ENCODE results near the gene DICER1.

DICER1 gene

GRCh38 chr14:95119336-95119735, 38.0 kb downstream of the DICER1 start:
- DNase-seq: no peak

GRCh38 chr14:95117937-95118721, 39.2 kb downstream of the DICER1 start:
- no peak for DNase-seq

- no peak for DNase-seq
Observed at GRCh38 chr14:95113476-95113875, 43.9 kb downstream of the DICER1 start.

- DNase-seq: no peak
Observed at GRCh38 chr14:95111507-95112164, 45.7 kb downstream of the DICER1 start.

- DNase-seq: no peak
Observed at GRCh38 chr14:95110178-95110577, 47.2 kb downstream of the DICER1 start.

- no peak for DNase-seq
Observed at GRCh38 chr14:95107711-95108110, 49.6 kb downstream of the DICER1 start.

- DNase-seq: no peak
Observed at GRCh38 chr14:95106971-95107370, 50.4 kb downstream of the DICER1 start.

- no peak for DNase-seq
Observed at GRCh38 chr14:95104911-95105310, 52.4 kb downstream of the DICER1 start.

GRCh38 chr14:95102680-95103044, 54.7 kb downstream of the DICER1 start:
- no peak for DNase-seq

GRCh38 chr14:95101736-95102679, 55.3 kb downstream of the DICER1 start:
- no peak for DNase-seq

GRCh38 chr14:95098984-95099599, 58.2 kb downstream of the DICER1 start:
- peak; percentile 73 for DNase-seq

GRCh38 chr14:95097385-95097784, 59.9 kb downstream of the DICER1 start:
- DNase-seq: no peak

GRCh38 chr14:95096476-95096875, 60.9 kb downstream of the DICER1 start:
- DNase-seq: no peak

GRCh38 chr14:95095996-95096395, 61.3 kb downstream of the DICER1 start:
- DNase-seq: no peak

- no peak for DNase-seq
Observed at GRCh38 chr14:95092723-95093122, 64.6 kb downstream of the DICER1 start.

- no peak for DNase-seq
Observed at GRCh38 chr14:95091581-95091980, 65.7 kb downstream of the DICER1 start.

GRCh38 chr14:95088665-95089064, 68.7 kb downstream of the DICER1 start:
- no peak for DNase-seq

- no peak for DNase-seq
Observed at GRCh38 chr14:95087619-95088018, 69.7 kb downstream of the DICER1 start.

- DNase-seq: no peak
Observed at GRCh38 chr14:95085321-95085720, 72.0 kb downstream of the DICER1 start.

GRCh38 chr14:95078867-95079266, 78.5 kb downstream of the DICER1 start:
- DNase-seq: no peak

- DNase-seq: no peak
Observed at GRCh38 chr14:95077345-95077744, 80.0 kb downstream of the DICER1 start.

- no peak for DNase-seq
Observed at GRCh38 chr14:95075789-95076188, 81.5 kb downstream of the DICER1 start.

GRCh38 chr14:95073947-95074346, 83.4 kb downstream of the DICER1 start:
- DNase-seq: no peak

All from right hindlimb (tissue), 1 donor.